Caco-2 (cell line): ENCODE results near the gene STOML1. TPM values are rescaled to one million over a fixed set of nuclear protein-coding genes. Genes with fewer than 3 reads are reported as not detected.

Experiments used
- BruUV-seq: library from RNA; stranded (reverse); fragments of 400-500 nt; replicated peaks from 2 replicates; lab custom pipeline; 2021; lab: Mats Ljungman, UMichigan
- CTCF ChIA-PET: fragments of 300-600 bp; sonication (Branson Sonifier 250); formaldehyde crosslinking; loops from one replicate; lab custom pipeline; 2022; ENCODE audit warnings: antibody characterized with exemption; lab: Charles Lee
- POLR2A ChIA-PET: fragments of 300-600 bp; sonication (Branson Sonifier 250); formaldehyde crosslinking; loops from one replicate; lab custom pipeline; 2022; ENCODE audit warnings: antibody characterized with exemption; lab: Charles Lee
- DNase-seq, 2 experiments: peaks; one replicate each; pipeline versions ENCODE4 v3.0.0 to v3.0.0-alpha.2; 2020 to 2022
- H3K27me3 ChIP-seq: replicated peaks from 2 replicates; pipeline ENCODE4 v1.6.0; 2011; ENCODE audit warnings: low read length; ENCODE audit not compliant: control insufficient read depth, insufficient read depth
- H3K36me3 ChIP-seq: 2 replicates; pipeline ENCODE4 v1.5.1; 2011; ENCODE audit warnings: low read length; ENCODE audit not compliant: control insufficient read depth, insufficient read depth
- H3K4me1 ChIP-seq: fragments of 250-450 bp; sonication (Bioruptor Pico); 2 replicates; pipeline ENCODE4 v1.5.1; 2020; ENCODE audit warnings: mild to moderate bottlenecking
- H3K4me3 ChIP-seq: 2 replicates; pipeline ENCODE4 v1.5.1; 2011; ENCODE audit warnings: low read depth, mild to moderate bottlenecking, control low read depth, low read length
- H3K9me3 ChIP-seq: fragments of 250-450 bp; sonication (Bioruptor Pico); 2 replicates; pipeline ENCODE4 v1.5.1; 2020; ENCODE audit warnings: mild to moderate bottlenecking, moderate library complexity
- H3K27ac Mint-ChIP-seq: one replicate; pipeline ENCODE4 v1.8.0; 2022; ENCODE audit warnings: mixed read lengths; ENCODE audit not compliant: unreplicated experiment
- H3K27me3 Mint-ChIP-seq: one replicate; pipeline ENCODE4 v1.8.0; 2022; ENCODE audit warnings: mixed read lengths; ENCODE audit not compliant: insufficient read depth, unreplicated experiment
- H3K36me3 Mint-ChIP-seq: one replicate; pipeline ENCODE4 v1.8.0; 2022; ENCODE audit warnings: mild to moderate bottlenecking, mixed read lengths; ENCODE audit not compliant: insufficient read depth, unreplicated experiment
- H3K4me1 Mint-ChIP-seq: one replicate; pipeline ENCODE4 v1.8.0; 2022; ENCODE audit warnings: low read depth, mixed read lengths; ENCODE audit not compliant: unreplicated experiment
- H3K4me3 Mint-ChIP-seq: one replicate; pipeline ENCODE4 v1.8.0; 2022; ENCODE audit warnings: mild to moderate bottlenecking, moderate library complexity, mixed read lengths; ENCODE audit not compliant: unreplicated experiment
- H3K9me3 Mint-ChIP-seq: one replicate; pipeline ENCODE4 v1.8.0; 2022; ENCODE audit warnings: mixed read lengths; ENCODE audit not compliant: unreplicated experiment
- CTCF ChIP-seq, 2 experiments: fragments of 200-600 bp in 1 of 2; IDR thresholded peaks; 1 replicate in 1 of 2; 2 replicates in 1 of 2; pipeline versions ENCODE4 v1.5.1 to v1.8.0; 2011 to 2022; ENCODE audit warnings: antibody characterized with exemption in 1 of 2, control low read depth in 1 of 2, inconsistent platforms in 1 of 2, low read depth in 1 of 2, low read length in 1 of 2, mild to moderate bottlenecking in 1 of 2, moderate library complexity in 1 of 2; ENCODE audit not compliant: insufficient read depth in 1 of 2, severe bottlenecking in 1 of 2, unreplicated experiment in 1 of 2
- intact Hi-C: fragments of 100-400 bp; cut with micrococcal nuclease; formaldehyde crosslinking; loops from one replicate; pipeline ENCODE4 v1.10.0; 2022; ENCODE audit not compliant: unreplicated experiment
- total RNA-seq: library from RNA; stranded (reverse); gene quantifications from 2 replicates; pipeline ENCODE4 v1.2.3, GENCODE V29; 2022

Gene STOML1
- total RNA-seq, 1 experiment from 2014 or later, result 7.6 TPM

DNA sequence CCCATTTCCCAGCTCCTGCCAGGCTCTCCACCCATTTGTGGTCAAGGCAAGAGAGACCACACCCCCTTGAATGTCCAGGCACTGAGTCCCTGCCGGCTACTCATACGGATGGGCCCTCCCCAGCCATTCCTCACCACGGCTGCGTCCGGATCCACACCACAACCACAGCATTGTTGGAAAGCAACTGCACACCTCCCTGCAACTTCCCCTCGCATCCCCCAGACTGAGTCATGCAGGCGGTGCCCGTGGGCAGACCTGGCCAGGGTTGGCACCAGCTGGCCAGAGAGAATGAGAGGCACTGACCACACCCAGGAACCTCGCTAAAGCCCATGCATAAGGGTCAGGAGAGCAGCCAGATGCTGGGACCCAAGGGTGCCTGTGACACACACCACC, 35.4 kb downstream of the STOML1 start:
- no TSS peak for BruUV-seq
- peaks cover 4% of the 10 kb centered on the region for H3K27me3 Mint-ChIP-seq
- Histone ChIP-seq H3K4me1 (no peaks in the 10 kb centered on the region), H3K4me3 (no peak overlapping the region), H3K36me3 (no peaks in the 10 kb centered on the region), H3K9me3 (no peaks in the 10 kb centered on the region), H3K27me3 (no peaks in the 10 kb centered on the region)
- CTCF ChIA-PET, result no interaction called here
- no peak overlapping the region for H3K4me3 Mint-ChIP-seq
- no peak overlapping the region for H3K27ac Mint-ChIP-seq
- intact Hi-C loops, result no loop called here
- H3K4me1 Mint-ChIP-seq, result no peaks in the 10 kb centered on the region
- no peaks in the 10 kb centered on the region for H3K9me3 Mint-ChIP-seq
- POLR2A ChIA-PET, result no interaction called here
- H3K36me3 Mint-ChIP-seq, result no peaks in the 10 kb centered on the region
- no peak for TF ChIP-seq CTCF (IDR thresholded peaks at IDR 0.05; ENCODE audit: insufficient read depth in 1 of 2, low read depth in 1 of 2, low read length in 1 of 2, severe bottlenecking in 1 of 2, unreplicated experiment in 1 of 2)
- DNase-seq, result peak in 1 of 2 experiments; percentile 21

DNA sequence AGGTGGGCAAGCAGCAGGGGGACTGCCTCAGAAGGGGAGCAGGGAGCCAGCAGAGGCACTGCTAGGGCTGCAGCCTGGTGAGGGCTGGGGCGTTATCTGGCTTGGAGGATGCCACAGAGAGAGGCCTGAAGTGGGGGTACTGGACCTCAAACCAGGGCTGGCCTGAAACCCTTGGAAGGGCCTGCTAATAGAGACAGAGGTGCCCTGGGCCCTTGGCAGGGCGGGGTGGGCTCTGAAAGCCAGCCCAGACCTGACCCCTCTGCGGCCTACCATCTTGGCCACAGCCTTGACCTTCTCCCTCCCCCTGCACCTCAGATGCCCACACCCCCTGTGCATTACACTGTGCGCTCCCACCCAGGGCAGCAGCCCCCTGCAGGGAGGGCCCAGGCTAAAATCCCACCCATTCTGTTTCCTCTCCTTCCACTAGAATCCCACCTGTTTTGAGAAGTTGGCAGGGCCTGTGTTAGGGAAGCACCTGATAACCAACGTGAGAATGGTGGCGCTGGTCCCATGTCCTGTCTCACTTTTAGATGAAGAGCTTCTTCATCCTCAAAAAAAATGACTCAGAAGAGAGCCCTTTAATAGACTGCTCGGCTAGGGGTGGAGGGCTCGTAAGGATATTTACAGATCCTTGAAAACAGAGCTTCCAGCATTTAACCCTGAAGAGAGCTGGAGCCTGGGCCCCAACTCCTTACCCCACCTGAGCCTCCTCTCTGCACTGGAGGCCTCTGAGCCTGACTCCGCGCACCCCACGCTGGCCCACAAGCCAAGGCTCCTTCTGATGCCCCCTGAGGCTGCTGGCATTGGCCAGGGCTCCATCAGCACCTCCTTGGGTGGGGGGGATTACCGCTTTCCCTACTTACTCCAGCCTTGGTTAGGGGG, 36.0 kb downstream of the STOML1 start:
- BruUV-seq, result no TSS peak
- CTCF ChIA-PET, result no interaction called here
- H3K36me3 Mint-ChIP-seq, result no peaks in the 10 kb centered on the region
- peak in 1 of 2 experiments; percentile 14 for DNase-seq
- no peak overlapping the region for H3K4me3 ChIP-seq
- peaks cover 4% of the 10 kb centered on the region for H3K4me1 Mint-ChIP-seq
- H3K27ac Mint-ChIP-seq, result no peak overlapping the region
- no peaks in the 10 kb centered on the region for H3K27me3 ChIP-seq
- POLR2A ChIA-PET, result no interaction called here
- H3K9me3 Mint-ChIP-seq, result no peaks in the 10 kb centered on the region
- H3K9me3 ChIP-seq, result no peaks in the 10 kb centered on the region
- H3K36me3 ChIP-seq, result no peaks in the 10 kb centered on the region
- H3K4me3 Mint-ChIP-seq, result no peak overlapping the region
- H3K27me3 Mint-ChIP-seq, result peaks cover 4% of the 10 kb centered on the region
- H3K4me1 ChIP-seq, result no peaks in the 10 kb centered on the region
- no peak for TF ChIP-seq CTCF (IDR thresholded peaks at IDR 0.05; ENCODE audit: insufficient read depth in 1 of 2, low read depth in 1 of 2, low read length in 1 of 2, severe bottlenecking in 1 of 2, unreplicated experiment in 1 of 2)
- intact Hi-C loops, result no loop called here

DNA sequence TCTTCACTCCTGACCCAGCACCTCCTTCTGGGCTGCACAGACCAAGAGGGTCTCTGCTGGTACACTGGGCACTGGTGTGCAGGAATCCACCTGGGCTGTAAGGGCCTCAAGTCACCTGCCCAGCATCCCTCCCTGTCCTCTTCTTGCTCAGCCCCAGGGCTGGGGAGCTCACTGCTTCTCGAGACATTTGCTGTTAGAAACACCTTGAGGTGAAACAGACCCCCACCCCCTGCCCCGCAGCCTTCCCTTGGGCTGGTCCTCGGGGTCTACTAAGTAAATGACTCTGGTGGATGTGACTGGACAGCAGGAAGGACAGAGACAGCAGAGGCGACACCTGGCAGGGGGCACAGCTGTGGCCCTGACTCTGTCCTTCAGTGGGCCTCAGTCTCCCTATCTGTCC, 36.8 kb downstream of the STOML1 start:
- Mint-ChIP-seq H3K4me1 (peaks cover 6% of the 10 kb centered on the region), H3K4me3 (no peak overlapping the region), H3K36me3 (no peaks in the 10 kb centered on the region), H3K27ac (no peak overlapping the region), H3K27me3 (peaks cover 4% of the 10 kb centered on the region), H3K9me3 (no peaks in the 10 kb centered on the region)
- peak in 1 of 2 experiments; percentile 25 for DNase-seq
- BruUV-seq, result no TSS peak
- ChIA-PET POLR2A (no interaction called here), CTCF (no interaction called here)
- H3K36me3 ChIP-seq, result no peaks in the 10 kb centered on the region
- no peaks in the 10 kb centered on the region for H3K4me1 ChIP-seq
- no peaks in the 10 kb centered on the region for H3K9me3 ChIP-seq
- intact Hi-C loops, result no loop called here
- no peaks in the 10 kb centered on the region for H3K27me3 ChIP-seq
- no peak for TF ChIP-seq CTCF (IDR thresholded peaks at IDR 0.05; ENCODE audit: insufficient read depth in 1 of 2, low read depth in 1 of 2, low read length in 1 of 2, severe bottlenecking in 1 of 2, unreplicated experiment in 1 of 2)
- no peak overlapping the region for H3K4me3 ChIP-seq
